GM12878 (cell line): ENCODE data around the gene CMSS1. TPM values are rescaled to one million over a fixed set of nuclear protein-coding genes. Genes with fewer than 3 reads are reported as not detected.

Source experiments
- ATAC-seq: fragments of 200-7000 bp; cut with Tn5 transposase; 3 replicates; pipeline ENCODE4 v1.9.1; 2020; ENCODE audit warnings: mild to moderate bottlenecking, moderate library complexity
- BruUV-seq: library from RNA; stranded (reverse); fragments of 400-500 nt; replicated peaks from 2 replicates; lab custom pipeline; 2021; lab: Mats Ljungman, UMichigan
- CTCF ChIA-PET: fragments of 300-600 bp; sonication (Branson Sonifier 250); formaldehyde crosslinking; extraction: SDS; loops from one replicate; lab custom pipeline; 2021; ENCODE audit warnings: inconsistent platforms; lab: Yijun Ruan, JAX
- POLR2A ChIA-PET: fragments of 350-600 bp; formaldehyde crosslinking; extraction: SDS; loops from one replicate; lab custom pipeline; 2021; ENCODE audit warnings: inconsistent platforms; lab: Charles Lee
- RAD21 ChIA-PET: fragments of 300-600 bp; sonication (Branson Sonifier 250); formaldehyde crosslinking; loops from one replicate; lab custom pipeline; 2023; ENCODE audit warnings: antibody characterized with exemption; ENCODE audit not compliant: unreplicated experiment; lab: Charles Lee
- SMC1A ChIA-PET: fragments of 300-600 bp; sonication (Branson Sonifier 250); formaldehyde crosslinking; loops from one replicate; lab custom pipeline; 2023; ENCODE audit not compliant: unreplicated experiment, uncharacterized antibody; lab: Charles Lee
- DNase-seq: peaks from one replicate; pipeline ENCODE4 v3.0.0-alpha.2; 2011; ENCODE audit warnings: low read depth, low spot score
- FAIRE-seq: peaks from 3 replicates; lab custom pipeline; 2011; peaks lifted over from hg19 to GRCh38; lab: Jason Lieb, UNC
- H2AFZ ChIP-seq: 2 replicates; pipeline ENCODE4 v1.6.0; 2011; ENCODE audit warnings: low read depth, low read length, control low read depth; ENCODE audit not compliant: control insufficient read depth
- H3K27ac ChIP-seq: 2 replicates; pipeline ENCODE4 v1.5.1; 2011; ENCODE audit warnings: control low read depth; ENCODE audit not compliant: control insufficient read depth, insufficient read depth
- H3K27me3 ChIP-seq, 2 experiments: replicated peaks in 1 of 2; 2 replicates each; pipeline versions ENCODE4 v1.6.0 to v1.6.1; 2011; ENCODE audit warnings: low read length in 1 of 2; ENCODE audit not compliant: control insufficient read depth in 2 of 2, insufficient read depth in 2 of 2
- H3K36me3 ChIP-seq, 2 experiments: 2 replicates each; pipeline ENCODE4 v1.5.1; 2011; ENCODE audit warnings: low read length in 1 of 2; ENCODE audit not compliant: control insufficient read depth in 2 of 2, insufficient read depth in 2 of 2
- H3K4me1 ChIP-seq: 2 replicates; pipeline ENCODE4 v1.6.1; 2011; ENCODE audit warnings: mild to moderate bottlenecking, low read length, moderate library complexity, mixed read lengths; ENCODE audit not compliant: control insufficient read depth, insufficient read depth
- H3K4me2 ChIP-seq: 2 replicates; pipeline ENCODE4 v1.6.0; 2011; ENCODE audit warnings: control low read depth; ENCODE audit not compliant: control insufficient read depth, insufficient read depth
- H3K4me3 ChIP-seq: fragments of 200-600 bp; sonication (generic); 2 replicates; pipeline ENCODE4 v1.5.1; 2016
- H3K79me2 ChIP-seq: 2 replicates; pipeline ENCODE4 v1.6.0; 2011; ENCODE audit warnings: low read length; ENCODE audit not compliant: control insufficient read depth, insufficient read depth
- H3K9ac ChIP-seq: 2 replicates; pipeline ENCODE4 v1.8.0; 2011; ENCODE audit warnings: low read length, control low read depth, mixed read lengths; ENCODE audit not compliant: control insufficient read depth, insufficient read depth
- H3K9me3 ChIP-seq: replicated peaks from 3 replicates; pipeline ENCODE4 v1.5.1; 2011; ENCODE audit warnings: mild to moderate bottlenecking, low read length; ENCODE audit not compliant: control insufficient read depth, insufficient read depth
- H4K20me1 ChIP-seq: 2 replicates; pipeline ENCODE4 v1.6.0; 2011; ENCODE audit not compliant: control insufficient read depth, insufficient read depth
- BHLHE40 ChIP-seq, 2 experiments: fragments of 450-650 bp in 1 of 2; IDR thresholded peaks; 2 replicates each; pipeline ENCODE4 v1.6.1; 2011 to 2017; ENCODE audit warnings: low read depth in 2 of 2, borderline replicate concordance in 1 of 2, improper control_type of control experiment in 1 of 2, low read length in 1 of 2, mild to moderate bottlenecking in 1 of 2
- CHD1 ChIP-seq: IDR thresholded peaks from 2 replicates; pipeline ENCODE4 v1.6.1; 2012; ENCODE audit warnings: low read depth, low read length, improper control_type of control experiment
- DPF2 ChIP-seq: fragments of 450-650 bp; IDR thresholded peaks from 2 replicates; pipeline ENCODE4 v1.6.1; 2017; ENCODE audit warnings: mild to moderate bottlenecking
- EGR1 ChIP-seq, 2 experiments: IDR thresholded peaks; 1 replicate in 1 of 2; 2 replicates in 1 of 2; pipeline ENCODE4 v1.6.1; 2011 to 2012; ENCODE audit warnings: low read depth in 2 of 2, low read length in 2 of 2, borderline replicate concordance in 1 of 2, mild to moderate bottlenecking in 1 of 2, moderate library complexity in 1 of 2
- ESRRA ChIP-seq: IDR thresholded peaks from 2 replicates; pipeline ENCODE4 v1.6.1; 2012; ENCODE audit warnings: mild to moderate bottlenecking, low read length, improper control_type of control experiment
- JUNB ChIP-seq: IDR thresholded peaks from 2 replicates; pipeline ENCODE4 v1.6.1; 2016; ENCODE audit warnings: antibody characterized with exemption, mild to moderate bottlenecking
- NFYA ChIP-seq: IDR thresholded peaks from 2 replicates; pipeline ENCODE4 v1.6.1; 2011; ENCODE audit warnings: low read depth, mild to moderate bottlenecking, low read length, improper control_type of control experiment, borderline replicate concordance
- RUNX3 ChIP-seq: IDR thresholded peaks from 2 replicates; pipeline ENCODE4 v1.6.1; 2012; ENCODE audit warnings: low read length, inconsistent platforms
- SRF ChIP-seq, 2 experiments: IDR thresholded peaks; 2 replicates each; pipeline ENCODE4 v1.6.1; 2011; ENCODE audit warnings: low read depth in 2 of 2, low read length in 2 of 2, mild to moderate bottlenecking in 1 of 2, moderate library complexity in 1 of 2
- ZNF217 ChIP-seq: fragments of 450-650 bp; IDR thresholded peaks from 2 replicates; pipeline ENCODE4 v1.6.1; 2017; ENCODE audit warnings: antibody characterized with exemption, mild to moderate bottlenecking
- ZZZ3 ChIP-seq: IDR thresholded peaks from 2 replicates; pipeline ENCODE4 v1.6.1; 2011; ENCODE audit warnings: low read depth; ENCODE audit not compliant: control insufficient read depth, insufficient read length
- WGBS: methylation state at CpG from one replicate; pipeline ENCODE4 v1.1.6; 2016; ENCODE audit warnings: low lambda C conversion rate; ENCODE audit not compliant: insufficient replicate concordance, insufficient coverage; ENCODE audit errors: missing lambda C conversion rate; 5-methylcytosine and 5-hydroxymethylcytosine counted together
- in situ Hi-C: fragments of 300-500 bp; cut with MboI; formaldehyde crosslinking; loops from 9 replicates; pipeline ENCODE4 v1.14.3; 2018; ENCODE audit warnings: mixed read lengths
- intact Hi-C: fragments of 100-400 bp; cut with micrococcal nuclease; formaldehyde crosslinking; loops from one replicate; pipeline ENCODE4 v1.14.2; 2022; ENCODE audit not compliant: unreplicated experiment
- polyA plus RNA-seq, 11 experiments: library from polyadenylated mRNA; depleted of rRNA in 4 of 11; unstranded in 6 of 11; stranded (reverse) in 5 of 11; fragments of >200 nt; fragmentation: Nextera tagmentation in 4 of 11; fragmentation: Illumina TruSeq in 1 of 11; extraction: Ambion mirVana in 4 of 11; extraction: Trizol in 1 of 11; gene quantifications; 1 replicate in 1 of 11; 2 replicates in 10 of 11; pipeline versions ENCODE4 v1.2.1 to v1.2.3, GENCODE V29; 2011 to 2016; ENCODE audit warnings: inconsistent platforms in 2 of 11, missing spikeins in 2 of 11, low read depth in 1 of 11
- total RNA-seq, 4 experiments: library from RNA; depleted of rRNA in 3 of 4; stranded (reverse); fragments of >200 nt in 3 of 4; fragmentation: Illumina TruSeq in 1 of 4; extraction: Trizol in 1 of 4; gene quantifications; 2 replicates each; pipeline versions ENCODE4 v1.2.1 to v1.2.3, GENCODE V29; 2013 to 2021
- TF ChIP-seq, protein P1 (sequence below): fragments of 450-650 bp; IDR thresholded peaks from 2 replicates; pipeline ENCODE4 v1.6.1; 2018; ENCODE audit warnings: borderline replicate concordance, mild to moderate bottlenecking; ENCODE audit not compliant: partially characterized antibody
- TF ChIP-seq, protein P2 (sequence below): IDR thresholded peaks from 2 replicates; pipeline ENCODE4 v1.6.1; 2011; ENCODE audit warnings: low read depth, low read length, improper control_type of control experiment, borderline replicate concordance

Gene CMSS1
- total and polyA plus RNA-seq, 10 of the 15 experiments (the other 5 are each of a cell fraction or from before 2014, with no cell fraction given), result 31.0 to 118 (median 70.1) TPM

DNA sequence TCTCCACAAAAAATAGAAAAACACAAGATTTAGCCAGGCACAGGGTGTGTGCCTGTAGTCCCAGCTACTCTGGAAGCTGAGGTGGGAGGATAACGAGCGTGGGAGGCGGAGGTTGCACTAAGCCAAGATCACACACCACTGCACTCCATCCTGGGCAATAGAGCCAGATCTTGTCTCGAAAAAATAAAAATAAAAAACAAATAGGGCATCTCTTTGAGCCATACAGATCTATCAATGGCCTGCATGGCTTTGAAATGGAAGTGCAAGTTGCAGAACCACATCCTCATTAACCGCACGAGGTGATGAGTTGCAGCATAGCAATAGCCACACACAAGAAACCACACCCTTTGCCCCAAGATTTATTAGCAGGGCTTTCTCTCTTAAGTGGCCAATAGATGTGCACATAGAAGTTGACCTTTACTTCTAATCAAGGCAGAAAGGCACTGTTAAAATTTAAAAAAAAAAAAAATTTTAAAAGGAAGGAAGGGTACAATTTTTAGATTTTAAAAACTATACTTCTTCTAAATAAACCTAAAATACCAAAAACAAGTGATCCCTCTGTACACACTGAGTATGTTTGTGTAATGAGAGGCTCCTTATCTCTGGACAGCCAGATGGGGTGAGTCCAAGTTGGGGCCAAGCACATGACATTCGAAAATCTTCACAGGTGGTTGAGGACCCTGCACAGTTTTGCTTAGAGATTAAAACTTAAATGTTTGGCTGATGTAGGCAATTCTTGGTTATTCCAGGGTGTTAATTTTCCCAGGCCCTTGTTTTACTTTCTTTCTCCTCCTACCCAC lies 243.2 kb downstream of the CMSS1 start:
- H3K4me1 ChIP-seq, result no peaks in the 10 kb centered on the region; the same call in 1 of the 2 replicates
- no peaks in the 10 kb centered on the region for H3K9me3 ChIP-seq
- no peak for TF ChIP-seq SRF (IDR thresholded peaks at IDR 0.05; ENCODE audit: low read depth in 2 of 2, low read length in 2 of 2)
- TF ChIP-seq BHLHE40 (IDR thresholded peaks at IDR 0.05; ENCODE audit: borderline replicate concordance in 1 of 2, low read depth in 2 of 2, low read length in 1 of 2), result peak in 1 of 2 experiments; percentile 20; a peak in 1 of 4 replicates
- TF ChIP-seq RUNX3, result peak; percentile 76
- TF ChIP-seq, all 136 proteins: peak for 2
- no TSS peak for BruUV-seq
- Histone ChIP-seq H3K9ac (no peak overlapping the region), H3K79me2 (no peaks in the 10 kb centered on the region), H3K27ac (no peak overlapping the region), H3K27me3 (no peaks in the 10 kb centered on the region), H3K4me3 (no peak overlapping the region), H2AFZ (no peak overlapping the region), H3K4me2 (no peak overlapping the region), H3K36me3 (no peaks in the 10 kb centered on the region), H4K20me1 (no peaks in the 10 kb centered on the region)
- intact Hi-C loops, result no loop called here
- DNase-seq (no peak), ATAC-seq (peak; percentile 32; the same call in 2 of the 3 replicates), FAIRE-seq (no peak)
- SMC1A ChIA-PET, result interaction anchor here (1.1 kb wide), 1 partner anchor 229 kb away, joined by 4 read pairs; no protein-coding TSS in a partner anchor
- POLR2A ChIA-PET, result no interaction called here
- 64% methylated on average over 7 of the region's 7 CpGs for WGBS
- RAD21 ChIA-PET, result no interaction called here
- in situ Hi-C loops, result no loop called here
- CTCF ChIA-PET, result interaction anchor here (0.8 to 1.2 kb wide), 2 partner anchors 8 to 193 kb away, joined by 3 to 4 read pairs; no protein-coding TSS in a partner anchor

DNA sequence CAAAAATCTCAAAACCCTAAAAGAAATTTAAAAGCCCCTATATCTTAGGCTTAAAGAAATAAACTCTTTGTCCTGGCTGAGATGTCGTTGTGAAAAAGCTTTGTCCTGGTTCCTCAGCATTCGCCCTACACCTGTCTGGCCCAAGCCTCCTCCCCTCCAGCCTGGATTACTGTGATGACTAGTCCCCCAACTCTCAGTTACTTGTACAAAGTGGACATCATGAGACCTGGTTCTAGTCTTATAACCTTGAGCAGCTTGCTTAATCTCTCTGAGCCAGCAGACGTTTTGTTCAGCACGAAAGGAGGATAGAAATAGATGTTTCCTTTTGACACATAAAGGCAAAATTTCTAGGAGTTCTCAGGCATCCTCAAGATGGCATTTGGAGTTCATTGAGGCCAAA lies 245.0 kb downstream of the CMSS1 start:
- in situ Hi-C loops, result no loop called here
- no peaks in the 10 kb centered on the region for H4K20me1 ChIP-seq
- no peak overlapping the region for H3K4me3 ChIP-seq
- no peak overlapping the region for H2AFZ ChIP-seq
- no peak overlapping the region for H3K4me2 ChIP-seq
- ATAC-seq (no peak), DNase-seq (no peak), FAIRE-seq (no peak)
- 72% methylated on average over 4 of the region's 4 CpGs for WGBS
- H3K27me3 ChIP-seq, result no peaks in the 10 kb centered on the region
- ChIA-PET POLR2A (no interaction called here), SMC1A (interaction anchor here (1.2 to 1.9 kb wide), 2 partner anchors 191 to 218 kb away, joined by 3 to 5 read pairs; no protein-coding TSS in a partner anchor), CTCF (interaction anchor here (1.7 kb wide), 1 partner anchor 191 kb away, joined by 7 read pairs; no protein-coding TSS in a partner anchor), RAD21 (no interaction called here)
- H3K4me1 ChIP-seq, result no peaks in the 10 kb centered on the region; the same call in 1 of the 2 replicates
- no TSS peak for BruUV-seq
- H3K27ac ChIP-seq, result no peak overlapping the region
- no peaks in the 10 kb centered on the region for H3K36me3 ChIP-seq
- H3K9me3 ChIP-seq, result no peaks in the 10 kb centered on the region
- H3K79me2 ChIP-seq, result no peaks in the 10 kb centered on the region
- intact Hi-C loops, result no loop called here
- no peak overlapping the region for H3K9ac ChIP-seq
- TF ChIP-seq EGR1 (IDR thresholded peaks at IDR 0.05; ENCODE audit: borderline replicate concordance in 1 of 2, low read depth in 2 of 2, low read length in 2 of 2) (no peak), CHD1 (no peak), NFYA (no peak), ZNF217 (no peak), JUNB (no peak), ZZZ3 (no peak), DPF2 (no peak), ESRRA (no peak)
- TF ChIP-seq, protein P1, sequence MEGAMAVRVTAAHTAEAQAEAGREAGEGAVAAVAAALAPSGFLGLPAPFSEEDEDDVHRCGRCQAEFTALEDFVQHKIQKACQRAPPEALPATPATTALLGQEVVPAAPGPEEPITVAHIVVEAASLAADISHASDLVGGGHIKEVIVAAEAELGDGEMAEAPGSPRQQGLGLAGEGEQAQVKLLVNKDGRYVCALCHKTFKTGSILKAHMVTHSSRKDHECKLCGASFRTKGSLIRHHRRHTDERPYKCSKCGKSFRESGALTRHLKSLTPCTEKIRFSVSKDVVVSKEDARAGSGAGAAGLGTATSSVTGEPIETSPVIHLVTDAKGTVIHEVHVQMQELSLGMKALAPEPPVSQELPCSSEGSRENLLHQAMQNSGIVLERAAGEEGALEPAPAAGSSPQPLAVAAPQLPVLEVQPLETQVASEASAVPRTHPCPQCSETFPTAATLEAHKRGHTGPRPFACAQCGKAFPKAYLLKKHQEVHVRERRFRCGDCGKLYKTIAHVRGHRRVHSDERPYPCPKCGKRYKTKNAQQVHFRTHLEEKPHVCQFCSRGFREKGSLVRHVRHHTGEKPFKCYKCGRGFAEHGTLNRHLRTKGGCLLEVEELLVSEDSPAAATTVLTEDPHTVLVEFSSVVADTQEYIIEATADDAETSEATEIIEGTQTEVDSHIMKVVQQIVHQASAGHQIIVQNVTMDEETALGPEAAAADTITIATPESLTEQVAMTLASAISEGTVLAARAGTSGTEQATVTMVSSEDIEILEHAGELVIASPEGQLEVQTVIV, result no peak
- TF ChIP-seq, protein P2, sequence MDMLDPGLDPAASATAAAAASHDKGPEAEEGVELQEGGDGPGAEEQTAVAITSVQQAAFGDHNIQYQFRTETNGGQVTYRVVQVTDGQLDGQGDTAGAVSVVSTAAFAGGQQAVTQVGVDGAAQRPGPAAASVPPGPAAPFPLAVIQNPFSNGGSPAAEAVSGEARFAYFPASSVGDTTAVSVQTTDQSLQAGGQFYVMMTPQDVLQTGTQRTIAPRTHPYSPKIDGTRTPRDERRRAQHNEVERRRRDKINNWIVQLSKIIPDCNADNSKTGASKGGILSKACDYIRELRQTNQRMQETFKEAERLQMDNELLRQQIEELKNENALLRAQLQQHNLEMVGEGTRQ, result no peak
